Testis (tissue), 2 donors: ENCODE measurements around the gene HPF1.

ENCODE experiments used
- POLR2A ChIP-seq: fragments of 450-650 bp; IDR thresholded peaks from one replicate; pipeline ENCODE4 v1.6.1; 2017; ENCODE audit warnings: antibody characterized with exemption, mild to moderate bottlenecking, moderate library complexity
- TF ChIP-seq, protein P1 (sequence below), 3 experiments: fragments of 450-650 bp in 2 of 3; fragments of 200-600 bp in 1 of 3; sonication (generic) in 1 of 3; IDR thresholded peaks; one replicate each; pipeline ENCODE4 v1.5.1; 2016 to 2019; ENCODE audit warnings: antibody characterized with exemption in 3 of 3, mild to moderate bottlenecking in 2 of 3, moderate library complexity in 1 of 3

DNA sequence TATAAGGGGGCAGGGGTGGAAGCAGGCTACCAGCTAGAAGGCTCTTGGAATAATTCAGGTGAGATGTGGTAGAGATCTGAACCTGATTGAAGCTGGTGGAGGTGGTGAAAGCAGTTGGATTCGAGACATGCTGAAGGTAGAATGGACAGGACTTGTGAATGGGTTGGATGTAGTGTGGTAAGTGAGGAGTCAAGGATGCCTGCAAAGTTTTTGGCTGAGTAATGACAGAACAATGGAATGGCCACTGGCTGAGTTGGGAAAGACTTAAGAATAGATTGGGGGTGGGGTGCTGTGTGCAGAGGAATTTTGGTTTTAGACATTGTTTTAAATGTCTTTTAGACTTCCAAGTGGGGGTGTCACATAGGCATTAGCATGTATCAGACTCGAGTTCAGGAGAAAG is 33.5 kb downstream of the HPF1 start:
- TF ChIP-seq, protein P1, sequence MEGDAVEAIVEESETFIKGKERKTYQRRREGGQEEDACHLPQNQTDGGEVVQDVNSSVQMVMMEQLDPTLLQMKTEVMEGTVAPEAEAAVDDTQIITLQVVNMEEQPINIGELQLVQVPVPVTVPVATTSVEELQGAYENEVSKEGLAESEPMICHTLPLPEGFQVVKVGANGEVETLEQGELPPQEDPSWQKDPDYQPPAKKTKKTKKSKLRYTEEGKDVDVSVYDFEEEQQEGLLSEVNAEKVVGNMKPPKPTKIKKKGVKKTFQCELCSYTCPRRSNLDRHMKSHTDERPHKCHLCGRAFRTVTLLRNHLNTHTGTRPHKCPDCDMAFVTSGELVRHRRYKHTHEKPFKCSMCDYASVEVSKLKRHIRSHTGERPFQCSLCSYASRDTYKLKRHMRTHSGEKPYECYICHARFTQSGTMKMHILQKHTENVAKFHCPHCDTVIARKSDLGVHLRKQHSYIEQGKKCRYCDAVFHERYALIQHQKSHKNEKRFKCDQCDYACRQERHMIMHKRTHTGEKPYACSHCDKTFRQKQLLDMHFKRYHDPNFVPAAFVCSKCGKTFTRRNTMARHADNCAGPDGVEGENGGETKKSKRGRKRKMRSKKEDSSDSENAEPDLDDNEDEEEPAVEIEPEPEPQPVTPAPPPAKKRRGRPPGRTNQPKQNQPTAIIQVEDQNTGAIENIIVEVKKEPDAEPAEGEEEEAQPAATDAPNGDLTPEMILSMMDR (IDR thresholded peaks at IDR 0.05), result no peak
- no peak for TF ChIP-seq POLR2A
